GM21737 (cell line): ENCODE measurements around the gene HLA-DOB.
A peak's percentile ranks its signal among the peaks of the same experiment; 100 is the strongest.

Experiments
- ATAC-seq: cut with Tn5 transposase; IDR thresholded peaks from one replicate; pipeline ENCODE4 v1.9.1; 2021; ENCODE audit warnings: mild to moderate bottlenecking, moderate library complexity; ENCODE audit not compliant: unreplicated experiment

The HLA-DOB gene

DNA sequence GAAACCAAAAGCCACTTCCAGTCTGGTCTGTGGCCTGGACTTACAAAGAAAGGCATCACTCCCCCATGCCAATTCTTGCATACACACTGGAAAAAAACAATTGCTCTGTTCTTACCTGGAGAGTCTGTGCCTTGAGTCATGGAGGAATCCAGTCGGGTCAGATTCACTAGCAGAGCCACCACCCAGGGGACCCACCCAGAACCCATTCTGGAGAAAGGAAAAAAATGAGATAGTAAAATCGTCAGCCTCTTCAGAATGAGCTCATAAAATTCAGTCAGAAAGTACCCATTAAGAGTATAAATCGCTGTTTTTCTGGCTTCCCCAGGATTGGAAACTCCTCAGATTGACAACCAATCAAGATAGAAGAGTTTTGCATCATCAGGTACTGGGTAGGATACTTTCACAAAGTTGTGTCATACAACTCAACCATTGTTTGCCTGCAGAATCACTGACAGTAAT lies at the start of gene HLA-DOB:
TSS of gene HLA-DOB (minus strand) at position 257 of the 459 bp plus-strand sequence. CDS start at position 206, 51 bp downstream.
- peak; percentile 50 for ATAC-seq

DNA sequence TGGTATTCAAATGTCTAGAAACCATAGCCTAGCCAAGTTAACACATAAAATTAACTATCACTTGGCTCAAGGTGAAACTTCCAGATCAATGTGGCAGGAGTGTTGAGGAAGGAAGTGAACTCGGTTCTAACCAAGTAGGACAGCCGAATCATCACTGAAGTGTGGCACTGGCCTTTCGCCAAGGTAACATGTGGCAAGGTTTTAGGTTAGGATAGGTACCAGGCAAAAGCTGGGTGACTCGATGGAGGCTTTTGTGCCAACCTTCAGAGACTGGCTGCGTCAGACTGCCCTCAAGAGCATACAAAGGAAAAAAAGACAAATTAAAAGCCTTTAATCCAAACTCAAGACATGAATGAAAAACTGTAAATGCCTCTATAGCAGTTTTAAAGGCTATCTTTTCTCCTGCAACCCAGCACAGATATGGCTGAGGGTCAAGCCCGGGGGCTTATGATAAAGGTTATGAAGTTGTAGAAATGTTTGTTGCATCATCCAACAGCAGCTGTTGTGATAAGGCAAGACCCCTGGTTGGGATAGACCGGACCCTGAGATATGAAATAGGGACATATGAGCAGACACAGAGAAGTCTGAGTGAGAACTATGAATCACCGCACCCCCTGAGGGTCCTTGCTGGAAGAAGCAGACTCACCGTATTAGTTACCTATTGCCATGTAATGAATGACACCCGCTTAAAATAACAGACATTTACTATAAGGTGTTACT lies 49.1 kb upstream of the HLA-DOB start:
- no peak for ATAC-seq

DNA sequence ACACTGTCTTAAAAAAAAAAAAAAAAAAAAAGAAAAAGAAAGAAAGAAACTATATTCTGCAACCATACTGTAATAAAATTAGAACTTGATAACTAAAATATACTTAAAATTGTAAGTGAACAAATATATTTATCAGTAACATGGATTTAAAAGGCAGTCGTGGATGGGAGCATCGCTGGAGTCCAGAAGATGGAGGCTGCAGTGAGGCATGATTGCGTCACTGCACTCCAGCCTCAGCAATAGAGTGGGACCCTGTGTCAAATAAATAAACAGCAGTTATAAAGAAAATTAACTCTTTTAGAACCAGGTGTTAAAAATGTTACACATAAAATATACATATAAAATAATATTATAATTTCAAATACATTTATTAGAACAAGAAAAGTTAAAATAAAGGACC lies 45.9 kb upstream of the HLA-DOB start:
- no peak for ATAC-seq

DNA sequence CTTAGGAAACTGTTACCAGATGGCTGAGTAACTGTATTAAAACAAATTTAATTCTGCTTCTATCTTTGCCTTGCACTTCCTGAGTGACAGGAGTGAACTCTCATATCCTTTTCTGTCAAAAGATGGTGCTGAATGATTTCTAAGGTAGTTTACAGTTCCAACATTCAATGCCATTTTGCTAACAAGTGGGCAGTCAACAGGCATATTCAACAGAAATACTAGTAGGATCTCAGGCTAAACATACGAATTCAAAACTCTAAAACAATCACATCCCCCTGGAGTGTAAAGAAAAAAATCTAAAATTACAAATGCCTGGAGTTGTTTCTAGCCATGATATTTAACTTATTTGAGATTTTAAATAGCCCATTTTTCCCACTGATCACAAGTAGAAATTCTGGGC lies 43.9 kb upstream of the HLA-DOB start:
- no peak for ATAC-seq

DNA sequence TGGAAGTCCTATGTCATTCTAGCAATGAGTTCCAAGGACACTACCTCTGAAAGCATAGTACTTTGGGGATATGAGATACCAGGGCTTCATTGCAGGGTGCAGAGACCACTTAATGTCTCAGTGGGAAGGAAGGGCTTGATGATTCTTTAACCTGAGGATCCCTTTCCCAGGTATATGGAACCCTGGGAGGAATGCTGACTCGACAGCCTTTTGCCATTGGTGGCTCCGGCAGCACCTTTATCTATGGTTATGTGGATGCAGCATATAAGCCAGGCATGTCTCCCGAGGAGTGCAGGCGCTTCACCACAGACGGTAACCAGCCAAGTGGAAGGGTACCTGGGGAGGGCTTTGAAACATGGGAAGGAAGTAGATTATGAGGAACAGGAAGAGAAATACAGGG lies 41.4 kb upstream of the HLA-DOB start:
- ATAC-seq: no peak

DNA sequence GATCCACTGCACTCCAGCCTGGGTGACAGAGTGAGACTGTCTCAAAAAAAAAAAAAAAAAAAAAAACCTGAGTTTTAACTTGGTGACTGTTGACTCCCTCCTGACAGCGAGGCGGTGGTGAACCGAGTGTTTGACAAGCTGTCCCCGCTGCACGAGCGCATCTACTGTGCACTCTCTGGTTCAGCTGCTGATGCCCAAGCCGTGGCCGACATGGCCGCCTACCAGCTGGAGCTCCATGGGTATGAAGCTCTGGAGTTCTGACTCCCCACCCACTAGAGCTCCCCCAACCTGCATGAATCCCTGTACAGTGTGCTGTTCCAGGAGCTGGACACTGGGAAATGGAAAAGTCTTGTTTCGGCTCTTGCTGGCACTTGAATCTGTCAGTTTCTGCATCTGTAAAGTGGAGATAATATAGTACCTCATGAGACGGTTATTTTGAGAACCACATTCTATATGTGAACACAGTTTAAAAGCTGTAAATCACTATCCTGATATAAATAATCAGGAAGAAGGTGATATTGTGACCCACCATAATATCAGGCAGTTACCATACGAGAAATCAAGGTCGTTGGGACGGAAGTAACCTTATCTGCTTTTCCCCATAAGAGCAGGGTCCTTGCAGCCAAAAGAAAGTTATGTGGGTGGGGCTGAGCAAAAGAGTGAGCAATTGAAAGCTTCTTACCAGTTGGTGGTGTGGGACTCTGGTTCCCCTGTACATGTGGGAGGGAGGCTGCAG lies 40.5 kb upstream of the HLA-DOB start:
- no peak for ATAC-seq

DNA sequence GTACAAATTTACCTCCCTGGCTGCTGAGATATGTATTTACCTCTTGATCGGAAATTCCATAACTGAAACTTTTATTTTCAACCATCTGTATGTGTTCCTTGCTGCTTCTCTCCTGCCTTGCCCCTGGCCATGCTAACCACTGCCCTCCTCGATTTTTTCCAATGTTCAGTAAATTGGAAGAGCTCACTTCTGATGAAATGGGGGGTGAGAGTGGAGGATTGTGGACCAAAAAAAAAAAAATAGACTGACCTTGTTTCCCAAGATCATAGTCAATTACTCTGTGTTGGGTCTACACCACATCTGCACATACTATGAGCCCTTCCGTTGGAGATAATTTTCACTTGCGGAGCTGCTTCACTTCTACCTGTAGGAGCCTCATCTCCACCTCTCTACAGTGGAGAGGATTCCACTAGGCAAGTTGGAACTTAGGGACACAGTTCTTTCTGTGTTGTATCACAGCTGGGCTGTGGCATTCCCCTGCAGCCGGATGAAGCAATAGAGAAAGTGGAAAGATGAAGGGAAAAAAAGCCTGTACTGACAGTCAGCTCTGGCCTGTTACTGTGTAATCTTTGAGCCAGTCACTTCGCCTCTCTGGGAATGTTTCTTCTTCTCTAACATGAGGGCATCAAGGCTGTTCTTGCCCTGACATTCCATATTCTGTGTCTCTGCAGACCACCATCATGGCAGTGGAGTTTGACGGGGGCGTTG lies 38.8 kb upstream of the HLA-DOB start:
- no peak for ATAC-seq

DNA sequence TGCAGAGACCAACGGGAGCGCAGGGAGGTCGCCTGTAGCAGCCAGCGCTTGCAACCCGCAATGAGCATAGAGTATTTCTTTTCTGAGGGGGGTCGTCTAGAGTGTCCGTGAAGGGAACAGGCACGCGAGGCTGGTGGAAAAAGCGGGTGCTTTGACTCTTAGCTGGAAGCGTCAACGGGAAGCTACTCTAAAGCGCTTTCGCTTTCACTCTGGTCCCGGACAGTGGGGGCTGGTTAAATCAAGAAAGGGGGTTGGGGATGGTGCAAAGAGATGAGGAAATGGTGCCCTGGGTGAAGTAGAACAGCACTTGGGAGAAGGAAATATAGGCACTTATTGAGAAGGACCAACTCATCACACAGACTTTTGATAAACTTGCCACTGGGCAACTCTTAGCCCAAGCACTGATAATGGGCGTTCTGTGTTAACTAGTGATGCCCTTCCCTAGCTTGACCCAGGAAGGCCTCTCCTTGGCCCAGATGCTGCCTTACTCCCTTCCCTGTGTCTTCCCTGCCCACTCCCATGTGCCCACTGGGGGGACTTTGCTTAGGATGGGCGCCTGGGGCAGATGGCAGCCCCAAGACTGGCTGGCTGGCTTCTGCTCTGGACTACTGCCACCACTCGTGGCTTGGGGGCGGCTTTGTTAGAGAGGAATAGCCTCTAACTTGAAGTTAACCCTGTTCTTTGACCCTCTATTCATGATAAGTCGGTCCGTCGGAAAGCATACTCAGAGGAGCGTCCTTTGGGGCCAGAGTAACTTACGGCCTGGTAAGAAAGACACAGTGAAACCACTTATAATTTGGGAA lies 37.8 kb upstream of the HLA-DOB start:
- ATAC-seq: peak; percentile 19

DNA sequence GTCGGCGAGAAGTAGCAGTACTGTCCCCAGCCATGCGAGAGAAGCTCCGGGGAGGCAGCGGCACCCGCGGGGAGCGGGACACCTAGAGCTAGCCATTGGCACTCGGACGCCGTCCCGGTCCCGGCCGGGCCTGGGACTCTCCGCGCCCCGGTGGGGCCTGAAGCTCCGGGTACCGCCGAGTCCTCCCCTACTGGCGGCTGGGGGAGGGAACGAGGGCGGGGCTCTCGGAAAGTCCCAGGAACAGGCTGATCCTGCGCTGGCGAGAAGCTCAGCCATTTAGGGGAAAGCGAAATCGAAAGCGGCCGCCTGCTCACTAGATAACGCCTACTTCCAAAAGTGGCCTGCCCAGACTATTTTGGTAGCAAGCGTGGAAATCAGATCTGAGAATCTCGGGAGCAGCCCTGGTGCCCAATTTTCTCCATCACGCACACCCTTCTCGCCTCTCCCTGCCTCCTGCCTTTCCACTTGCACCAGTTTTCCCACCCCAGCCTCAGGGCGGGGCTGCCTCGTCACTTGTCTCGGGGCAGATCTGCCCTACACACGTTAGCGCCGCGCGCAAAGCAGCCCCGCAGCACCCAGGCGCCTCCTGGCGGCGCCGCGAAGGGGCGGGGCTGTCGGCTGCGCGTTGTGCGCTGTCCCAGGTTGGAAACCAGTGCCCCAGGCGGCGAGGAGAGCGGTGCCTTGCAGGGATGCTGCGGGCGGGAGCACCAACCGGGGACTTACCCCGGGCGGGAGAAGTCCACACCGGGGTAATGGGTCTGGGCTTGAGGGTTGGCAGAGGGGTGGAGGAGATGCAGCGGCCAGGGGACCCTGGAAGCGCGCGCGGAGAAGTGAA lies 37.0 kb upstream of the HLA-DOB start, which contains the start of the genes PSMB9 and TAP1:
TSS of gene PSMB9 (plus strand) at position 652 of the 835 bp plus-strand sequence. CDS start at position 690, 38 bp downstream.
TSS of gene TAP1 (minus strand) at position 164 of the 835 bp plus-strand sequence. CDS start at position 96, 68 bp downstream.
- peak; percentile 81 for ATAC-seq

DNA sequence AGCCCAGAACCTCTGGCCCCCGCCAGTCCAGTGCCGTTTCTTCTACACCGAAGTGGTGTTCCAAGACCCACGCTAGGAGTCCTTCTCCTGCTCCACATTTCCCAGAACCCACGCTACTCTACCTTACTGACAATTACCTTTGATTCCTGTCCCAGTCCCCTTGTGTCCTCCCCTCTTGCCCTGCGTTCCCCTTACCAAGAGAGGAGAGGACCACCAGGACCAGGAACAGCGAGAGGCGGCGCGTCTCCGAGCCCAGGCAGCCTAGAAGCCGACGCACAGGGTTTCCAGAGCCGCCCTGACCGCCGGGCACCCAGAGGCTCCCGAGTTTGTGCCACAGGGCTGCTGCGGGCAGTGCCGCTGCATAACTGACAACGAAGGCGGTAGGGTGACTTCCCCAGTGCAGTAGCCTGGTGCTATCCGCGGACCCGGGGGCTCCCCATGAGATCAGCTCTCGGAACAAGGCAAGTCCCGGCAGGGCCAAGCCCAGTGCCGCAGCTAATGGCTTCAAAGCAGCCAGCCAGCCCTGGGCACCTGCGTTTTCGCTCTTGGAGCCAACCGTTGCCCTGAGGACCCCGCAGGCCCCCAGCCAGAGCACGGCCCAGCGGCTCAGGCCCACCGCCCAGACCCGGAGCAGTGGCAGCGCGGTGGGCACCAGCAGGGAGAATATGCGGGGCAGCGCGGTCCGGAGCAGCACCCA lies 36.2 kb upstream of the HLA-DOB start:
- ATAC-seq: peak; percentile 10

DNA sequence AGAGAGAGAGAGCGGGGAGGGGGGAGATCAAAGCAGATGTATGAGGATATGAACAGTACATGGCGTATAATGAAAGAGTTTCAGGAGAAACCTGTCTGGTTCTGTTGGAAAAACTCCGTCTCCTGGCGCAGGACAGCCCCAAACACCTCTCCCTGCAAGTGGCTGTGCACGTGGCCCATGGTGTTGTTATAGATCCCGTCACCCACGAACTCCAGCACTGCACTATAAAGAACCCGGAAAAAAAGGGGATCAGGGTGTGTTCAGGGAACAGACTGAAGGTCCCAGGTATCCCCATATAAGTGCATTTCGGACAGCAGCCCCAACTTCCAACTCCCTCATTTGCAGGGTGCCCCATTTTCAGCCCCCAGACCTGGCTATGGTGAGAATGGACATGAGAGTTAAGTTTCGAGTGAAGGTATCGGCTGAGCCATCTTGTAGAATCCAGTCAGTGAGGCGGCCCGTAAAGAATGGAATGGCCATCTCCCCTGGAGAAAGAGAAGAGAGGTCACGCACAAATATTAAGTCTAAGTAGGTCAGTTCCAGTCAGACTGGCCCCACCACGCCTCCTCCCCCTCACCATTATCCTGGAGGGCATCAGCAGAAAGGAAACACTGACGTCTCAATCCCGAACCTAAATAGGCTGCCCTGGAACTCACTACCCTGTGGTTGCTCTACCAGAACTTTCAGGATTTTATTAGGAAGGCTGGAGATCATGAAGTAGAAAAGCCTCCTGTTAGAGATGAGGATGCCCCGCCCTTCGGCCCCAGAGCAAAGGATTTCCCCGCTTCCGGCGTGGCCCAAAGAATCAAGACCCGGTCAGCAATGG lies 35.4 kb upstream of the HLA-DOB start:
- ATAC-seq: no peak

DNA sequence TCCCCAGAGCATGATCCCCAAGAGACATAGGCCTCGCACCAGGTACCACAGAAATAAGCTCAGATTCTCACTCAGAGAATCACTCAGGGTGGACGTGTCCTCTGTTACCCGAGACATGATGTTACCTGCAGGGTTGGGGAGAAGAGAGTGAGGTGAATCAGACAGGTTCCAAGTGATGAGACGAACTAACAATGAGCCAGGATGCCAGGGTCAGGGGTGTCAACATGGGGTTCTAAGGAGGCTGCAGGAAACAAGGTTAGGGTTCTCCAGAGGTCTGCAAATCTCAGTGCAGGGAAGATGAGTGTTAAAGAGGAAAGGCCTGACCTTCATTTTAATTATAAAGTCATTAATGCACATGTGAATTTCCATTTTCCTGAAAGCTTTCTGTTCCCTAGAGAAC lies 34.2 kb upstream of the HLA-DOB start:
- ATAC-seq: no peak

DNA sequence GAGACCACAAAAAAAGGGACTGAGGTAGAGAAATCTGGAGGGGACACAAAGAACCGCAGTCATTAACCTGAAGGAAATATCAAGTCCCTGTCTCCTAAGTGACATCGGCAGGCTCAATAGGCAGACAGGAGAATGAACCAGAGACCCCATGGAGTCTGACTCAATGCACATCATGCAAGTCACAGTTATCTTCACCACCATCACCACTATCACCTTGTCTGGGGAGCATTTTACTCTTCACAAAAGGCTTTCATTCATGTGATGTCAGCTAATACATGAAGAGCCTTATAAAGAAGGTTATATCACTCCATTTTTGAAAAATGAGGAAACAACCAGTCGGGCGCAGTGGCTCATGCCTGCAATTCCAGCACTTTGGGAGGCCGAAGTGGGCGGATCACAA lies 32.3 kb upstream of the HLA-DOB start:
- no peak for ATAC-seq

DNA sequence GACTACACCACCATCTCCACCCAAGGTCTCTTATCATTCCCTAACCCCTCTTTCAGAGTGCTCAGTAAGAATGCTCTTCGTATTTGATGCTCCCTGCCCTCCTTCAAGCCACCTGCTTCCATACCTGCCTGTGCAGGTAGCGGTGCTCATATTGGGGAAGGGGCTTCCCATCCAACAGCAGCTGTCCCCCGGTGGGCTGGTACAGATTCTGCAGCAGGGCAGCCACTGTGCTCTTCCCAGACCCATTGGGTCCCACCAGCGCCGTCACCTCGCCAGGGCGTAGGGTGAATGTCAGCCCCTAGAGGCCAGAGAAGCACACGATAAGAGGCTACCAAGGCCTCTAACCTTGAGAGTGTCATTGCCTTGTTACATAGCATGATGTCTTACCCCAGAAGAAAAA lies 31.0 kb upstream of the HLA-DOB start:
- ATAC-seq: no peak

DNA sequence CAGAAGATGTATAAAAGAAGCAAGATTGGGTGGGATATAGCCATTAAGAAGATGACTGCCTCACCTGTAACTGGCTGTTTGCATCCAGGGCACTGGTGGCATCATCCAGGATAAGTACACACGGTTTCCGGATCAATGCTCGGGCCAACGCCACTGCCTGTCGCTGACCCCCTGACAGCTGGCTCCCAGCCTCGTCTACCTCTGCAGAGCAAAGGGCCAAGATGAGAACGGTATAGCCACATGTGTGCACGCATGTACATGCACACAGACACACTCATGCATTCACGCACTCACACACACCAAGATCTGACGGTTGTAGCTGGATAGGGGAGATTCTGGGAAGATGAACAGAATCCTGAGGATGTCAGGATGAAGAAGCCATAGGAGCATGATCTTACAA lies 30.2 kb upstream of the HLA-DOB start:
- no peak for ATAC-seq

DNA sequence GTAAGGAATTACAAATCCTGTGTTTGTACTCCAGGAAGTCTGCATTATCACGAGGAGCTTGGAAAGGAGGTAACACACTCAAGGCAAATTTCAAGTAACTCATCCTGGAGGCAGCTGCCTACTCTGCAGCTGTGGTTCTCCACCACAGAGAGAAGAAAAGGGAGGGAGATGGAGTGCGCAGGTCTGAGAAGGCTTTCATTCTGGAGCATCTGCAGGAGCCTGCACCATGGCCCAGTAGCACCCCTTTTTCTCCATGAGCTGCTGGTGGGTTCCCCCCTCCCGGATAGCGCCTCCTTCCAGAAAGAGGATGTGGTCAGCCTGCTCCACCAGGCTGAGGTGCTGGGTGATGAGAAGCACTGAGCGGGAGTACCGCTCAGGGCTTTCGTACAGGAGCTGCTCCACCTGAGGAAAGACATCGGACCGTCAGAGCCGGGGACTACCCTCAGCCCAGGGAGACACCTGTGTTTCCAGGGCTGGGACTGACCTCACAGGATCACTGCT lies 28.6 kb upstream of the HLA-DOB start:
- ATAC-seq: no peak

DNA sequence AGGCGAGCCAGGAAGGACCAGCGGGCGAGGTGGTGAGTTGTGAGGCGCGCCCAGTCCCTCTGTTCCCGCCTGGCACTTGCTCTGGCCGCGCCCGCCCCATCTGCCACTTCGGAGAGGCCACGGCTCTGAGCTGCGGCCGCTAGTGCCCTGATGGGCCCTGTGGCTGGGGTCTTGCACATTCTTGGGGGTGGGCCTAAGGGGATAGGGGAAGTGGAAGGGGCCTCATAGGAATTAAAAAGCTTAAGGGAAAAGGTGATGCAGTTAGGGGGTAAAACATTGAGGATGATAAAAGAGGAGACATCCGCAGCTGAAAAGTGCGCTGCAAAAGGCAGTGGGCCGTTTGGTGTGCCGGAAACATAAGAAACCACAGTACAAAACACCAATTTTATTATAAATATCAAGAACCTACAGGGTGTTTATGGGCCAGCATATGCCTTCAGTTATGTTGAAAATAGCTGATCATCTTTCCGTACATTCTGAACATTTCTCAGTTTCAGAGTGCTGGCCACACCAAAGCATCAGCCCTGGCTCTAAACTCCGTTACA lies 28.1 kb upstream of the HLA-DOB start:
- no peak for ATAC-seq
